Fibroblast of pulmonary artery (primary cell): Measurements from ENCODE around the gene HIPK1.

Source experiments
- DNase-seq: peaks from one replicate; pipeline ENCODE4 v3.0.0-alpha.2; 2010; ENCODE audit warnings: low read depth
- H3K4me3 ChIP-seq: replicated peaks from 2 replicates; pipeline ENCODE4 v1.5.1; 2011; ENCODE audit warnings: low read depth, mild to moderate bottlenecking, control low read depth, low read length, moderate library complexity
- TF ChIP-seq, protein P1 (sequence below): IDR thresholded peaks from 2 replicates; pipeline ENCODE4 v1.5.1; 2011; ENCODE audit warnings: mild to moderate bottlenecking, control low read depth, low read length, inconsistent platforms; ENCODE audit errors: missing control alignments

Gene HIPK1

DNA sequence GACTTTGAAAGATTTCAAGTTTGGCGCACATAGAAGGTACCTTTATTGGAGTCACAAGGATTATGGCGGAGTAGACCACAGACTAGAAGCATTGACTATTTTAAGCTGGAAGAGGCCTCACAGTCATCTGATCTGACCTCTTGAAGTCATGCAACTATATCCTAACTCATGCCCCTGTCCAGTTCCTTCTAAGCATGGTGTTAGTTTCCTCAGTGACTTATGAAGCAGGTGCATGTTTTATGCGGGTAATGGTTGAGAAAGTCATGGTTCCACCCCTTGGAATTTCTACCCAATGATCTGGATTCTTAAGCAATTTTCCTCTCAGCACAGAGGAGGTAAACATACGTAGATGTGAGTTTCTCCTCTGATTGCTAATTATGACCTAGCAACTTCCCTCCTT lies 61.8 kb downstream of the HIPK1 start:
- no peak for DNase-seq
- H3K4me3 ChIP-seq, result no peak overlapping the region
- TF ChIP-seq, protein P1, sequence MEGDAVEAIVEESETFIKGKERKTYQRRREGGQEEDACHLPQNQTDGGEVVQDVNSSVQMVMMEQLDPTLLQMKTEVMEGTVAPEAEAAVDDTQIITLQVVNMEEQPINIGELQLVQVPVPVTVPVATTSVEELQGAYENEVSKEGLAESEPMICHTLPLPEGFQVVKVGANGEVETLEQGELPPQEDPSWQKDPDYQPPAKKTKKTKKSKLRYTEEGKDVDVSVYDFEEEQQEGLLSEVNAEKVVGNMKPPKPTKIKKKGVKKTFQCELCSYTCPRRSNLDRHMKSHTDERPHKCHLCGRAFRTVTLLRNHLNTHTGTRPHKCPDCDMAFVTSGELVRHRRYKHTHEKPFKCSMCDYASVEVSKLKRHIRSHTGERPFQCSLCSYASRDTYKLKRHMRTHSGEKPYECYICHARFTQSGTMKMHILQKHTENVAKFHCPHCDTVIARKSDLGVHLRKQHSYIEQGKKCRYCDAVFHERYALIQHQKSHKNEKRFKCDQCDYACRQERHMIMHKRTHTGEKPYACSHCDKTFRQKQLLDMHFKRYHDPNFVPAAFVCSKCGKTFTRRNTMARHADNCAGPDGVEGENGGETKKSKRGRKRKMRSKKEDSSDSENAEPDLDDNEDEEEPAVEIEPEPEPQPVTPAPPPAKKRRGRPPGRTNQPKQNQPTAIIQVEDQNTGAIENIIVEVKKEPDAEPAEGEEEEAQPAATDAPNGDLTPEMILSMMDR, result no peak

DNA sequence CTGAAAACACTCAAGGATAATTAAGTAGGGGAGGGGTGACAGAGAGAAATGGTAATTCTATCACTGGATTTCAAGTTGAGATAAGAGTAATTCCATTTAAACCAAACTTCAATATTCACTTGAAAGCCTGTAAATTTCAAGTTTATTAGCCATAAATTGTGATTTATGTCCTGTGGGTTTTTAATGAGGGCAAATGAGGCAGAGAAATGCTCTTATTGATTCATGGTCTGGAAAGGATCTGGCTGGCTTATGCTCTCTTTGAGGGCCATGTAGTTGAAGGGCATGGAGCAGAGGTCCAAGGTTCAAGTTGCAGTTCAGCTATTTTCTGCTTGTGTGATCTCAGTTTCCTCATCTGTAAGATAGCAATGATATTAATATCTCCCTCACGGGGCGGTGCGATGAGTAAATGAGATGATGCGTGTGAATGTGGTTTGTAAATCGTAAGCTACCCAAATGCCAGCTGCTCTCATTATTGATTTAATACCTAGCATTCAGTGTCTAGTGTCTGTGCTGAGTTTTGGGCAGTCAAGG lies 62.4 kb downstream of the HIPK1 start:
- no peak overlapping the region for H3K4me3 ChIP-seq
- TF ChIP-seq, protein P1, result no peak
- DNase-seq, result no peak

DNA sequence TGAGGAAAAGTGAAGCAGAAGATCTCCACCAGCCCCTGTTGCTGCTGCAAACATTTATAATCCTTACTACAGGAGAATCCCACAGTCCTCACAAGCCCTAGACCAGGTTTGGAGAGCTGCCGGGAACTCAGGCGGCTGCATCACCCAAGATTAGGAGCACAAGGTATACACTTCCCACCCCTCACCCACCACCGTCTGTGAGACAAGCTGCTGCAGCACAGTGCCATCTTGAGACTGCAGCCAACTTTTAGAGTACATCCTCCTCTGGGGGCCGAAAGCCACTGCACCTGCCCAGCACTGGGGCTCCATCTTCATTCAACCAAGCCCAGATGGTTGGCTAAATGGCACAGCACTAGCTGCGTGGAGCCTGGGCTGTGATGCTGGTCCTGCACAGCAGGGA lies 63.9 kb downstream of the HIPK1 start:
- H3K4me3 ChIP-seq, result no peak overlapping the region
- DNase-seq, result no peak
- TF ChIP-seq, protein P1, result no peak

- no peak overlapping the region for H3K4me3 ChIP-seq
- DNase-seq, result no peak
- TF ChIP-seq, protein P1, result no peak
Measured at GRCh38 chr1:113993766-113994165, 64.6 kb downstream of the HIPK1 start.

- no peak for DNase-seq
- TF ChIP-seq, protein P1, result no peak
- H3K4me3 ChIP-seq, result no peak overlapping the region
Measured at GRCh38 chr1:113995382-113995781, 66.3 kb downstream of the HIPK1 start.

DNA sequence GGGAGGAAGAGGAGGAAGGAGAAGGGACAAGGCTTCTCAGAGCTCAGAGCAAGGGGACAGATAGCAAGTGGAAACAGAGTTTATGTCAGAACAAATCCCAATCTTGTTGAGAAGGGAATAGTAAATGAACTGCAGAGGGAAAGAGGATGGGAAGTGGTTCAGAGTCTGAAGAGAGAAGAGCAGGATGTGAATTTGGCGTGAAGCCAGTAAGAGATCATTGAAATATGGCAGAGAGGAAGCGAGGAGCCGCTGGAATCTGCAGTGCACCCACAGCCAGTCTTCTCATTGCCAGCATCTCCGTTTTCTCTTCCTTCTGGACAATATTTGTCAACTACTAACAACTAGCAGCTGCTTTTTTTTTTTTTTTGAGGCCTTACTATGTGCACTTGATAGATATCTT lies 69.2 kb downstream of the HIPK1 start:
- DNase-seq, result peak; percentile 63
- TF ChIP-seq, protein P1, result no peak
- H3K4me3 ChIP-seq, result no peak overlapping the region

GRCh38 chr1:113999233-113999632 lies 70.1 kb downstream of the HIPK1 start:
- H3K4me3 ChIP-seq, result no peak overlapping the region
- TF ChIP-seq, protein P1, result no peak
- DNase-seq, result no peak
